WTC11 (cell line): ENCODE results near the gene SEC16A.

Experiments used
- ATF6 ChIP-seq: sonication (generic); formaldehyde crosslinking; IDR thresholded peaks from 2 replicates; pipeline ENCODE4 v1.8.1; 2023; ENCODE audit warnings: mild to moderate bottlenecking, missing genetic modification reagents
- CREM ChIP-seq: sonication (generic); formaldehyde crosslinking; IDR thresholded peaks from 2 replicates; pipeline ENCODE4 v1.8.1; 2022; ENCODE audit warnings: mild to moderate bottlenecking, missing genetic modification reagents, moderate library complexity
- CTCF ChIP-seq: fragments of 200-600 bp; IDR thresholded peaks from 2 replicates; pipeline ENCODE4 v1.8.0; 2022; ENCODE audit warnings: antibody characterized with exemption
- FOXJ3 ChIP-seq: sonication (generic); formaldehyde crosslinking; IDR thresholded peaks from 2 replicates; pipeline ENCODE4 v1.9.0; 2021; ENCODE audit warnings: missing genetic modification reagents, mild to moderate bottlenecking, borderline replicate concordance
- FOXK1 ChIP-seq: sonication (generic); formaldehyde crosslinking; IDR thresholded peaks from 2 replicates; pipeline ENCODE4 v1.8.0; 2022; ENCODE audit warnings: mild to moderate bottlenecking, moderate library complexity, missing genetic modification reagents
- NFE2L1 ChIP-seq: sonication (generic); formaldehyde crosslinking; IDR thresholded peaks from 2 replicates; pipeline ENCODE4 v1.8.1; 2023; ENCODE audit warnings: missing genetic modification reagents
- RELA ChIP-seq: sonication (generic); formaldehyde crosslinking; IDR thresholded peaks from 2 replicates; pipeline ENCODE4 v1.8.1; 2022; ENCODE audit warnings: missing genetic modification reagents, mild to moderate bottlenecking, borderline replicate concordance
- SMAD4 ChIP-seq: sonication (generic); formaldehyde crosslinking; IDR thresholded peaks from 2 replicates; pipeline ENCODE4 v1.8.0; 2022; ENCODE audit warnings: mild to moderate bottlenecking, missing genetic modification reagents
- TCF7 ChIP-seq: sonication (generic); formaldehyde crosslinking; IDR thresholded peaks from 2 replicates; pipeline ENCODE4 v1.8.0; 2022; ENCODE audit warnings: mild to moderate bottlenecking, low read depth, missing genetic modification reagents, moderate library complexity
- TEAD4 ChIP-seq: sonication (generic); formaldehyde crosslinking; IDR thresholded peaks from 2 replicates; pipeline ENCODE4 v1.8.0; 2022; ENCODE audit warnings: mild to moderate bottlenecking, missing genetic modification reagents
- ZNF416 ChIP-seq: fragments of 250-450 bp; sonication (Bioruptor Pico); IDR thresholded peaks from 2 replicates; pipeline ENCODE4 v1.9.0; 2021; ENCODE audit warnings: mild to moderate bottlenecking, inconsistent platforms
- TF ChIP-seq, protein P1 (sequence below): fragments of 250-450 bp; sonication (Bioruptor Pico); IDR thresholded peaks from 2 replicates; pipeline ENCODE4 v1.9.0; 2021; ENCODE audit warnings: mild to moderate bottlenecking, borderline replicate concordance
- TF ChIP-seq, protein P2 (sequence below): sonication (generic); formaldehyde crosslinking; IDR thresholded peaks from 2 replicates; pipeline ENCODE4 v1.8.0; 2022; ENCODE audit warnings: mild to moderate bottlenecking, missing genetic modification reagents
- TF ChIP-seq, protein P3 (sequence below): sonication (generic); formaldehyde crosslinking; IDR thresholded peaks from 2 replicates; pipeline ENCODE4 v1.8.0; 2022; ENCODE audit warnings: mild to moderate bottlenecking, missing genetic modification reagents

- TF ChIP-seq TEAD4 (CRISPR knock-in tag) (no peak), CTCF (no peak), NFE2L1 (CRISPR knock-in tag) (no peak), ZNF416 (CRISPR knock-in tag) (no peak), FOXJ3 (CRISPR knock-in tag) (no peak), RELA (no peak), SMAD4 (no peak), TCF7 (CRISPR knock-in tag) (no peak), FOXK1 (CRISPR knock-in tag) (peak; percentile 73; the same call in 1 of the 2 replicates), CREM (CRISPR knock-in tag) (0 out of 2 replicates have a peak, but pooled peaks have one; percentile 33), ATF6 (CRISPR knock-in tag) (no peak)
- TF ChIP-seq, protein P1, sequence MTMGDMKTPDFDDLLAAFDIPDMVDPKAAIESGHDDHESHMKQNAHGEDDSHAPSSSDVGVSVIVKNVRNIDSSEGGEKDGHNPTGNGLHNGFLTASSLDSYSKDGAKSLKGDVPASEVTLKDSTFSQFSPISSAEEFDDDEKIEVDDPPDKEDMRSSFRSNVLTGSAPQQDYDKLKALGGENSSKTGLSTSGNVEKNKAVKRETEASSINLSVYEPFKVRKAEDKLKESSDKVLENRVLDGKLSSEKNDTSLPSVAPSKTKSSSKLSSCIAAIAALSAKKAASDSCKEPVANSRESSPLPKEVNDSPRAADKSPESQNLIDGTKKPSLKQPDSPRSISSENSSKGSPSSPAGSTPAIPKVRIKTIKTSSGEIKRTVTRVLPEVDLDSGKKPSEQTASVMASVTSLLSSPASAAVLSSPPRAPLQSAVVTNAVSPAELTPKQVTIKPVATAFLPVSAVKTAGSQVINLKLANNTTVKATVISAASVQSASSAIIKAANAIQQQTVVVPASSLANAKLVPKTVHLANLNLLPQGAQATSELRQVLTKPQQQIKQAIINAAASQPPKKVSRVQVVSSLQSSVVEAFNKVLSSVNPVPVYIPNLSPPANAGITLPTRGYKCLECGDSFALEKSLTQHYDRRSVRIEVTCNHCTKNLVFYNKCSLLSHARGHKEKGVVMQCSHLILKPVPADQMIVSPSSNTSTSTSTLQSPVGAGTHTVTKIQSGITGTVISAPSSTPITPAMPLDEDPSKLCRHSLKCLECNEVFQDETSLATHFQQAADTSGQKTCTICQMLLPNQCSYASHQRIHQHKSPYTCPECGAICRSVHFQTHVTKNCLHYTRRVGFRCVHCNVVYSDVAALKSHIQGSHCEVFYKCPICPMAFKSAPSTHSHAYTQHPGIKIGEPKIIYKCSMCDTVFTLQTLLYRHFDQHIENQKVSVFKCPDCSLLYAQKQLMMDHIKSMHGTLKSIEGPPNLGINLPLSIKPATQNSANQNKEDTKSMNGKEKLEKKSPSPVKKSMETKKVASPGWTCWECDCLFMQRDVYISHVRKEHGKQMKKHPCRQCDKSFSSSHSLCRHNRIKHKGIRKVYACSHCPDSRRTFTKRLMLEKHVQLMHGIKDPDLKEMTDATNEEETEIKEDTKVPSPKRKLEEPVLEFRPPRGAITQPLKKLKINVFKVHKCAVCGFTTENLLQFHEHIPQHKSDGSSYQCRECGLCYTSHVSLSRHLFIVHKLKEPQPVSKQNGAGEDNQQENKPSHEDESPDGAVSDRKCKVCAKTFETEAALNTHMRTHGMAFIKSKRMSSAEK (CRISPR knock-in tag) = no peak
- TF ChIP-seq, protein P2, sequence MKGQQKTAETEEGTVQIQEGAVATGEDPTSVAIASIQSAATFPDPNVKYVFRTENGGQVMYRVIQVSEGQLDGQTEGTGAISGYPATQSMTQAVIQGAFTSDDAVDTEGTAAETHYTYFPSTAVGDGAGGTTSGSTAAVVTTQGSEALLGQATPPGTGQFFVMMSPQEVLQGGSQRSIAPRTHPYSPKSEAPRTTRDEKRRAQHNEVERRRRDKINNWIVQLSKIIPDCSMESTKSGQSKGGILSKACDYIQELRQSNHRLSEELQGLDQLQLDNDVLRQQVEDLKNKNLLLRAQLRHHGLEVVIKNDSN (CRISPR knock-in tag) = no peak
- TF ChIP-seq, protein P3, sequence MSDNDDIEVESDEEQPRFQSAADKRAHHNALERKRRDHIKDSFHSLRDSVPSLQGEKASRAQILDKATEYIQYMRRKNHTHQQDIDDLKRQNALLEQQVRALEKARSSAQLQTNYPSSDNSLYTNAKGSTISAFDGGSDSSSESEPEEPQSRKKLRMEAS (CRISPR knock-in tag) = peak; percentile 38; the same call in 1 of the 2 replicates
Measured at GRCh38 chr9:136483589-136484152, 831 bp upstream of the SEC16A start.
